T1000 (cell line): ENCODE data around the gene CHDH.
A peak's percentile ranks its signal among the peaks of the same experiment; 100 is the strongest.

ENCODE experiments used
- DNase-seq: peaks from one replicate; lab custom pipeline; 2025; ENCODE audit warnings: mixed read lengths; lab: John Stamatoyannopoulos, UW

Gene CHDH

DNA sequence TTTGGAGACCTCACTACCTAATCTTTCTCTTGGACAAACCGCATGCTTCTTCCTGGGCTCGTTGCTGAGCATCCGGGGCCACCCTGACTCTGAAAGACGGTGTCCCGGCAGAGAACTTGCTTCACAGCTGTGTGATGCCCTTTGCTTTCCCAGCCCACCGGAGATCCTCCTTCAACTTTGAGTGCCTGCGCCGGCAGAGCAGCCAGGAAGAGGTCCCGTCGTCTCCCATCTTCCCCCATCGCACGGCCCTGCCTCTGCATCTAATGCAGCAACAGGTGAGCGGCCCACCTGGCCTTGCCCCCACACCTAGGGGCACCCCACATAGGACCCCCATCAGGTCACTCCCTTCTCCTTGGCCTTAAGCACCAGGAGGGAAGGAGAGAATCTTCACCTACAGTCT, 37.7 kb downstream of the CHDH start:
- DNase-seq = no peak

DNA sequence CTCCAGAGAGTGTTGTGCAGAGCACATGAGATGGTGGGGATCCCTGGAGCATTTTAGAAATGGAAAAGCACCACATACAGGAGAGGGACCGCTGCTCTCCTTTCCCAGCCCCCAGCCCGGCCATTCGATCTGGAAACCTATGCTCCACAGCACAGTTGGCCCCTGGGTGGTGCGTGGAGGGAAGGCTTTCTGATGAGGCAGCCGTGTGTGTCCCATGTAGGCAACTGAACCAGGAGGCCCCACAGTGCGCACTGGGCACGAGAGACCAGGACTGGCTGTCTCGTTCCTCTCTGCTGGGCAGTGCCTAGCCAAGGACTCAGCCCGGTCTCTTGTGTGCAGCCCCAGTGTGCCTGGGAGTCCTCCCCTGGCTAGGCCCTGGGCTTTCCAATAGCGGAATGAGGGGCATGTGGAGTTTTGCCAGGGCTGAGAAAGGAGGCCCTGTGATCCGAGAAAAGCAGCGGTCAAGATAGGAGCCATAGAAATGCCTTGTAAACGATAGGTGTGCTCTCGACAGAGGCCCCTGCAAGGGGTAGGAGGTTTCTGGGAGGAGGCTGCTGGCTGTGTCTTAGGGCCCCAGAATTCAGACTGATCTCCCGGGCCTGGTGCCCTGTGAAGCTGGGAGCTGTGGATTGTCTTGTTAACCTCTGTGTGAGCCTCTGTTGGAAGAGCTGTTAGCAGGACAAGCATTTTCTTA, 39.0 kb downstream of the CHDH start:
- no peak for DNase-seq

DNA sequence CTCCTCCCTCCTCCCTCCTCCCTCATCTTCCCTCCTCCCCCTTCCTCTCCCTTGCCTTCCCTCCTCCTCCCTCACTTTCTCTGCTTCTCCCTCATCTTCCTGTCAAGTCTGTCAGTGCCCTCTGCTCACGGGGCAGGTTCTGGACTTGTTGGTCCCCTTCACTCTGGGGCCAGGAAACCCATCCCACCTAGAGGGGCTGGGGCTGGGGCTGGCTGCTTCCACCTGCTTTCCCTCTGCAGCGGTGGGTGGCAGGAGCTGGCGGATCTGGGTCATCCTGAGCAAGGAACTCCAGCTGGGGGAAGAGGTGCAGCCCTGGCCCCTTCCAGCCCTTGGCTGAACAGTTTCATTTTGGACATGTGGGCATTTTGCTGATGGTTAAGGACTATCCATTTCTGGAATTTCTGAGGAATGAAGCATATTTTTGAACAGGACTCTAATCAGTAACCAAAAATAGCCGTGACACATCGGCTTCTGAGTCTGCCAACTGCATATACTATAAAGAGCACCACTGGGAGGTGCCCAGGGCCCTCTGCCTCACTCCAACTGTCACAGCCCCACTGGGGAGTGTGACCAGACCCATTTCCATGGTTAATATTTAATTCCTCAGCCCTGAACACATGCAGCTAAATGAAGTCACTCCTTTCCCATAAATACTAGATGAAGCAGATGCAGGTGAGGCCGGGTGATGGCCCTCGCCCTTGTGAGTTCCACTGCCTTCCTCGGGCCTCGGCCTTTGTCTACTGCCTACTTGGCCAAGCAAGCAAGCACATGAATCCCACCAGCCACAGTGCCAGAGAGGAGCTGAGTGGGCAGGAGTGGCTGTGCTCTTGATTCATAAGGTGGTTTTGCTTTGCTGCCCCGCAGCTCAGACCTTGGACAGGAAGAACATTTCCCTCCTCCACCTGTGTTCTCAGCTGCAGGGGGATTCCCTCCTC, 39.8 kb downstream of the CHDH start:
- DNase-seq = no peak

DNA sequence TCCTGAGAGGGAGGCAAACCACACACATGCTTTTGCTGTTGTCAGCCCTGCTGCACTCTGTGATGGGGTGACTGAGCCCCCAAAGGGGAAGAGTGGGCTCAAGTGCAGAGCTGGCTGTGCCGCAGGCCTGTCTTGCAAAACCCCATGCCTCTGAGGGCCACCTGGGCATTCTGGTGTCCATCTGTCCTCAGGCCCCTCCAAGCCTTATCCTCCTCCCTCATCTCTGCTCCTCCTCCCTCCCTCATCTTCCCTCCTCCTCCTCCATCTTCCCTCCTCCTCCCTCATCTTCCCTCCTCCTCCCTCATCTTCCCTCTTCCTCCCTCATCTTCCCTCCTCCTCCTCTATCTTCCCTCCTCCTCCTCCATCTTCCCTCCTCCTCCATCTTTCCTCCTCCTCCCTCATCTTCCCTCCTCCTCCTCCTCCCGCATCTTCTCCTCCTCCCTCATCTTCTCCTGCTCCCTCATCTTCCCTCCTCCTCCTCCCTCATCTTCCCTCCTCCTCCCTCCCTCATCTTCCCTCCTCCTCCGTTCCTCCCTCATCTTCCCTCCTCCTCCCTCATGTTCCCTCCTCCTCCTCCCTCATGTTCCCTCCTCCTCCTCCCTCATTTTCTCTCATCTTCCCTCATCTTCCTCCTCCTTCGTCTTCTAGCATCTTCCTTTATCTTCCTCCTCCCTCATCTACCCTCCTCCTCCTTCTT, 40.6 kb downstream of the CHDH start:
- DNase-seq = no peak

DNA sequence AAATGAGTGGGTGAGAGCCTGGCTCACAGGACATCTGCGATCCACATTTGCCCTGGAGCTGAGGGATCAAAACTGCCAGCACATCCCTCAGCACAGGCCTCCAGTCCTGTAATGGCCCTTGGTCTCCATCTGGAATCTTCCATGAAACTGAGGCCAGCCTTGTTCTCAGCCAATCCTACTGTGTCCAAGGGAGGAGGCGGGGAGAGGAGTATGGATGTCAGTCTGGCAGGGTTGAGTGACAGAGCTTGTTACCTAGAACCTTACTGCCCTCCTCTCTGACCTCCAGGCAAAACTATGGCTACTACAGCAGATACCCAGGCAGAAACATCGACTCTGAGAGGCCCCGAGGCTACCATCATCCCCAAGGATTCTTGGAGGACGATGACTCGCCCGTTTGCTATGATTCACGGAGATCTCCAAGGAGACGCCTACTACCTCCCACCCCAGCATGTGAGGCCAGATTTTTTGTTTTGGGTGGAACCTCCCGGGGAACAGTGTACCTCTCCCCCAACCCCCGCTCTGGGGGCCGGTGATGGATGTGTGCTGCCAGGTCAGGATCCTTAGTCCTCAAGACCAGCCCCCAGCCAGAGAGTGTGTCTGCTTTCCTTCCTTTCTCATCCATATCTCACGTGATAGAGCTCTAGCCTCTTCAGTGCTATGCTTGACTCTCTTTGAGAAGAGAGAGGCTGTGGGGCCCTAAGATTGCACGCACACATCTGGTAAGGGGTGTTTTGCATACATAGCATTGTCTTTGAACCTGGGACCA, 41.3 kb downstream of the CHDH start:
- peak; percentile 46 for DNase-seq

DNA sequence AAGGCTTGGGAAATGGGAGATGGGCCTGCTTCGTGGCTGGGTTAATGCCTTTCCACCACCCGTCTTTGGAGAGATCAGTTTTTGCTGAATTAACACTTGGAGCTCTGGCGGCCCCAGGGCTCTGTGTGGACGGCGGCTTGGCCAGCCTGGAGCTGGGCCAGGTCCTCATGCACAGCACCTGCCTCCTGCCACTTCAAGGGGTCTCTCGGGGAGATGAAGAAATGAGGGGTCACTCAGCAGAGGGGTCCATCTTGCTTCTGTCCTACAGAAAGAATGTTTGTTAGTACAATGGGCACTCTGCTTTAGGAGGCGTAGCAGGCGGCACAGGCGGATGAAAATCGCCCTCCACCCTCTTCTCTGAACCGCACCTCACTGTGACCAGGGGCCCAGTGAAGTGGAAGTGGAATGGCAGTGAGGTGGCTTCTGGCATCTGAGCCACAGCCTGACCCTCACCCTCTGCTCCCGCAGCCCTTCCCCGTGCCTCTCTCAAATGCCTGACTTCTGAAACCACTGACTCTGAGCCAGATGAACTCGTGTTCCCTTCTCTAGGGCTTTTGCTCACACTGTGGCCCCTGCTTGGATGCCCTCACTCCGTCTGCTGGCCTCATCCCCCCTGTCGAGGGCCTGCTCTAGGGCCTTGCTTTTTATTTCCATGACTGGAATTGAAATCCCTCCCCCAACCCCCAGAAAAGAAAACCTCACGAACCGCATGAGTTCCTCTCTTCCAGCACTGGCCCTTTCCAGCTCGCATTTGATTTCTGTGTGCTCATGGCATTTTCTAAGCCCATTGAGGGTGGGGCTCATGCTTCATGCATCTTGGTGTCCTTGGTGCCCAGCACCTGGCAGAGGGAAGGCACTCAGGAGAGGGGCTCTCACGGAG, 42.2 kb downstream of the CHDH start:
- DNase-seq = no peak

DNA sequence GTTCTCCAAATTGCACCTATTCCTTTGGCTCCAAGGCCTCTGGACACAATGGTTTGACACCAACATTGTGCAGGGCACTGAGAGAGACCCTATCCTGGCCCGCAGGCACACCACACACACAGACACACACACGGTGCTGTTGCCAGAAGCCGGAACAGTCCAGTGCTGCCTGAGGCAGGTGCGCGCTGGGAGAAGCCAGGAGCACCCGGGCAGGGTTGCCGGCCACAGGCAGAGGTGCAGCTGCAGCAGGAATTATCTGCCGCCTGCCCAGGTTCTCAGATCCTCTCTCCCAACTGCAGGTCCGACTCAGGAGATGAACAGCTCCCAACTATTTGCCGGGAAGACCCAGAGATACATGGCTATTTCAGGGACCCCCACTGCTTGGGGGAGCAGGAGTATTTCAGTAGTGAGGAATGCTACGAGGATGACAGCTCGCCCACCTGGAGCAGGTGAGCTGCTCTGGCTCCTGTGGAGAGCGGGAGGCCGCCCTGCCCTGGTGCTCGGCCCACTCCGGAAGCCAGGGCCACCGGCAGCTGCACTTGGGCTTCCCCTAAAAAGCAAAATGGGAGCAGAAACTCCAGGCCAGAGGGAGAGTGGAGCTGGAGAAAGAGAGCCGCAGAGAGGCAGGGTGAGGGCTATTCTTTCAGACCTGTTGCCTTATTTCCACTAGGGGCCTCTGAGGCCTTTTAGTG, 42.9 kb downstream of the CHDH start:
- DNase-seq = no peak

DNA sequence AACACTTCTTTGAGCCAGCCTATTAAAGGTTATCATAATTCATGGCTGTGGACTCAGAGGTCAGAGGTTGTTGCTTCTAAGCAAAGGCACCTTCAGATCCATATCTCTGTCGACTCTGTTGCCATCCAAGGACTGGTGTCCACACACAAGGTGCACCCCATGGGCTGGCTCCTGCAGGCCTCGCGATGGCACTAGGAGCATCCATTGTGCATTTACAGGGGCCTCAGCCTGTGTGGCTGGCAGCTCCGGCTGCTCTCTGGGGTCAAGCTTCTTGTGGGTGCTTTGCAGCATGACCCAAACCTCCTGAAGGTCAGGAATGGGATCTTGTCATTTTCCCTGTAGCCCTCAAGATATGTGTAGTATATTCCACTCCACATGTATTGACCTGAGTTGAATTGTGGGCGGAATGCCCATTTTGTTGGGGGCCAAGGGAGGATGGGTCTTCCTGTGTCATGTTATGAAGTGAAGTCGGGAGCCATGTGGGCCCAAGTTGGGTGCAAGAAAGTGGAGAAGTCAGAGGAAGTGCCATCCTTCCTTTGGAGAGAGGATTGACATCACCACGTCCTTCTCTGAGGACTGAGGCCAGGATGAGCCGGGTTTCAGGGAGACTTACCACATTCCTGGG, 43.9 kb downstream of the CHDH start:
- DNase-seq = no peak

DNA sequence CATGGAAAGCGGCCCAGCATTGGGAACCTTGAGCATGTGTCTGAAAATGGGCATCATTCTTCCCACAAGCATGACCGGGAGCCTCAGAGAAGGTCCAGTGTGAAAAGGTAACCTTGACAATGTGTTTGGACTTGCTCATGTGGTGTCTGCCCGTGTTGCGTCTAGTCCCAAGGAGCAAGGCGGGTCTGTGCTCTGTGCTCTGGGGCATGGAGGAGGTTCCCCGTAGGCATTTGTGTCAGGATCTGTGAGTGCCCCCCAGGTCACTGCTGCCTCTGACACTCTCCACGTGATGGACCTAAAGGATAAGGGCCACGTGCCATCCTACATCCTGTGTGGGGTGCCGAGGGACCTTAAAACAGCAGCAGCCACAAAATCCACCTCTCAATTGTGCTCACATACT, 44.9 kb downstream of the CHDH start:
- no peak for DNase-seq

DNA sequence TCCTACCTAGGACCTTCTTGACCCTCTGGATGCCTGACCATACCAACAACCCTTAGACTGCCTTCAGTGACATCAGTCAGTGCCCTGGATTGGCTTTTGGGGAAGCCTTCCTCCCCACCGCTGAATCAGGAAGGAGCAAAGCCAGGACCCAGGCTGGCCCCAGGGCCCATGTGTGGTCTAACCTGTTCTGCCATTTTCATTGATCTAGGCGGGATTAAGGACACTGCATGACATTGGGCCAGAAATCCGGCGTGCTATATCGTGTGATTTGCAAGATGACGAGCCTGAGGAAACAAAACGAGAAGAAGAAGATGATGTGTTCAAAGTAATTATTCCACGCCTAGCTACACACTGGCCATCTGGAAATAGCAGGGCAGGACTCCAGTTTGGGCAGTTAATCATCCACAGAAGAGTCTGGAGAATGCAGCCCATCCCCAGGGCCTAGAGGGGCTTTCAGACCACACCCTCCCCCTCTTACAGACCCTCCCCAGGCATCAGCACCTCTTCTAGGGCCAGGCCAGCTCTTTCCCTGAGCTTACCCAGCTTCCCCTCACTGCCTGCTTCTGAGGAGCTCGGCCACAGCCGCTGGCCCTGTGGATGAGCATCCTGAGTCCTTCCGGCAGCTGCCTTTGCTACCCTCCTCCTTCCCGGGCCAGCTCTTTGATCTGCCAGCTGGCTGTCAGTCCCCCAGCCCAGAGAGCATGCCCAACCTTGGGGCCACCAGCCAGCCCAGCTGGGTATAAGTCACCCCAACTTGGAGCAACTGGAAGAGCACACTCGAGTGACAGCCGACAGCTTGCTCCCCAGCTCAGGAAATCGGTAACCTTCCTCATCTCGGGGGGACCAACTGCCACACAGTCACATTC, 45.9 kb downstream of the CHDH start:
- DNase-seq = no peak

DNA sequence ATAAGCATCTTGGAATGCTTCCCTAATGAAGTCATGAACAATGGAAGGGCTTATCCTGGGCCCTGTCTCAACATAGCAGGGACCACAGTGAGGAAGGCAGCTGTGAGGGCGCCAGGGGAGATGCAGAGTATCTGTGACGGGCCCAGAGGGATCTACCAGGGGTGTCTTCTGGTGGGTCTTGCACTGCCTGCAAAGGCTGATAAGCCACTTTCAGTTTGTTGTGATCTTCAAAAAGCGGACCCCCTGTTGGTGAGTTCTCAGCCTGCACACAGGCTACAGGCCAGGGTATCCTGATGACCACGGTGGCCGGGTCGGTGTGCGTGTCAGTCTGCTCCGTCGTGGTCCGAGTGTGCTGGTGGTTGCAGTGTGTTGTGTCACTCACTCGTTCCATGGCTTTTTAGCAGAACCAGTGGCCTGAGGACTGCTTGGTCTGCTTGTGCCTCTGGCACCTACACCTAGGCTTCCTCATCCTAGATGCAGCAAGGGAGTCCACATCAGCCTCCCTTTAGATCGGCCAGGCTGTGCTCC, 46.8 kb downstream of the CHDH start:
- no peak for DNase-seq

DNA sequence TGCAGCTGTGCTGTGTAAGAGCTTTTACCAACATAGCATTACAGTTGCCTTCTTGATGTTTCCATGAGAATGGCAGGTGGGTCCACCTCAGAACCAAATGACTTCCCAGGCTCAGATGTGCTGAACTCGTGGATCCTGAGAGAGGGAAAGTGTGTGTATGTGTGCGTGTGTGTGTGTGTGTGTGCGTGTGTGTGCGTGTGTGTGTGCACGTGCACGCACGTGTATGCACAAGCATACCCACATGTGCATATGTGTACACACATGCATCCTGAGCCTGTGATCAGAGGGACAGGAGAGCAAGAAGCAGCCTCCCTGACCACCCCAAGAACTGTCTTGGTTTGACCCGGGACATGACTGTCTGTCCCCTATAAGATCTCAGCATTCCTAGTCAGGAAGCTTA, 48.1 kb downstream of the CHDH start:
- no peak for DNase-seq

DNA sequence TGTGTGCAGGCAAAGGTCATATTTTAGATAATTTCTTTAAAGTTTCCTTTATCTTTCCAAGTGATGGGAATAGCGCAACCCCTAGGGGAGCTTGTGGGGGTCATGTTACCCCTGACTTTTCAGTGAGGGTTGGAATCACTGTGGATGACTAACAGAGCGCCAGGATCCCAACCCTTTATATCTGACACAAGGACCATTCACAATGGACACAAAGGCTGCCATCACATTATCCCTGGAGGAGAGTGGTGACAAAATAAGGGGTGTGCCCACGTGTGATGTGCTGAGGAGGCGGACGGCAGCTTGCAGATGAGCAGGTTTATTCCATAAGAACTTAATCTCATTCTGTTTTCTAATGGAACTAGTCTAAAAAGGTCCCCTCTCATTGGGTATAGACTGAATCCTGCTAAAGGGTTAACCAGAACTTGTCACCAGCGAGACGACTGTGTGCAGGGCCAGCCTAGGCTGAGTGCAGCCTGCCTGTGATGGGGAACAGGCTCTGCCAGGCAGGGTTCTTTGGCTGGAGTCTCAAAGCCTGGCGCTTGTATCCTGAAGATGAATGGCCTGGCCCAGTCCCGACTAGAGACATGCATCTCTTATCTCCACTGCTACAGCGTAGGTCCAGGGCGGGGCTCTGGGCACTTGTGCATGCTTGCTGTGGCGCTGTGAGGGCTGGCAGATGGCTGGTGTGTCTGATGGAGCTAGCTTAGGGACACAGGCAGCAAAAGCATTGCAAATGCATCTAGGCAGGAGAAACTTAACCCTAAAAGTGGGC, 50.2 kb downstream of the CHDH start:
- DNase-seq = no peak

DNA sequence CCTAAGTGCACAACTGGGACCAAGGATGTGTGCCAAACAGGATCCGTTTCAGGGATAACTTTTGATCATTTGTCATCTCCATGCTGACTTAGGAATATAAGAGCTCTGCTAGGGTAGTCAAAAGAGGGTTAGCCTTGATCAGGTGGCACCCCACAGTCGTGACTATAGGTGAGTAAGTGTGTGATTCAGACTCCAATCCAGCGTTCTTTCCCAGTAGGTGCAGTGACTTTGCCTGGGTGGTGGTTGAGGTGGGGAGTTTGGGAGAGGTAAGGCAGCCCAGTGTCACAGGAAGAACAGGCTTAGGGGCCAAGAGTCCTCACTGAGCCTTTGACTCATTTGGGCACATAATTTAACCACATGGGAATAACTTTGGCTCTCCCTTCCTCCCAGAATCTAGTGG, 51.0 kb downstream of the CHDH start:
- DNase-seq = no peak

DNA sequence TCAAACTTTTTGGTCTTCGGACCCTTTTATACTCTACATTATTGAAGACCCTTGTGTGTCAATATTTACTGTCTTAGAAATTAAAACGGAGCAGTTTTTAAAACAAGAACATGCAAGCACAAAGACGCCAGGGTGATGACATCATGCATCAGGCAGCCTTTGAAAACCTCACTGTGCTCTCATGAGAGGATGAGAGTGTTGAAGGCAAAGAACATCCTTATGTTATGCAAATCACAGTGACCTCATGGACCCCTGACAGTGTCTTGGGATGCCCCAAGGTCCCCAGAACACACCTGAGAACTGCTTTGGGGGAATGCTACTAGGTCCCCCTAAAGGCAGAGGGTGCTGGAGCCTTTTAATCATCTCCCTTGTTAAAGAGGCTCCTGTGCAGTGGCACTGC, 51.6 kb downstream of the CHDH start:
- DNase-seq = no peak

DNA sequence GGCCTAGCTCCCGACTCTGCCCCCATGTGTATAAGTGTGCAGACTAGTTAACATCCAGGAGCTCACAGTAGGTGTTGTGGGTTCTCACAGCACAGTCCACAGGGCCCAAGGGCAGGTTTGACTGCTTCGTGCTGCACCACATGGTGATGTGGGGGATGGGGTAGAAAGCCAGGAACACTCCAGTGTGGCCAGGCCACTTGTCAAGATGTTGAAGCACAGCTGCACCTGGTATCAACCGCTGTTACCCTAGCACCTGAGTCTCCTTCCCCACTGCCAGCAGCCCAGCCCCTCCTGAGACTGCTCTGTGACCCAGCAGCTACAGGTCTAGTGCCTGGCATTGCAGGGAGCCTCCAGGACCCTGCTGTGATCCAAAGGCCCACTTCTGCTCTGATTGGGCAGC, 53.4 kb downstream of the CHDH start:
- no peak for DNase-seq

DNA sequence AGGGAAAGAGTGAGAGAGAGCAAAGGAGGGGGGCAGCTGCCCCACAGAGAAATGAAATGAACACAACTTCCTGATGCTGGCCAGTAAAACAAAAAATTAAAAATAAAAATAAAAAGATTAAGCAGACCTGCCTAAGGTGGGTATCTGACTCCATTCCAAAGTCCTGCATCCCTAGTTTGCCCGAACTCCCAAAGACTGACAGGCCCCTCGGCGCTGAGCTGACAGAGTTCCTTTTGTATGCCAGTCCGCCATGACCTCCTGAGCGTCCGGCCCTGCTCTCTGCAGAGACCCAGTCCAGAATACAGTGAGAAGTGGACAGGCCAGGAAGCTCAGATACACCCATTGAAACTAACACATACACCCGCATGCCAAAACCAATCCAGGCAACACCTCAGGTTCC, 54.9 kb downstream of the CHDH start:
- no peak for DNase-seq

DNA sequence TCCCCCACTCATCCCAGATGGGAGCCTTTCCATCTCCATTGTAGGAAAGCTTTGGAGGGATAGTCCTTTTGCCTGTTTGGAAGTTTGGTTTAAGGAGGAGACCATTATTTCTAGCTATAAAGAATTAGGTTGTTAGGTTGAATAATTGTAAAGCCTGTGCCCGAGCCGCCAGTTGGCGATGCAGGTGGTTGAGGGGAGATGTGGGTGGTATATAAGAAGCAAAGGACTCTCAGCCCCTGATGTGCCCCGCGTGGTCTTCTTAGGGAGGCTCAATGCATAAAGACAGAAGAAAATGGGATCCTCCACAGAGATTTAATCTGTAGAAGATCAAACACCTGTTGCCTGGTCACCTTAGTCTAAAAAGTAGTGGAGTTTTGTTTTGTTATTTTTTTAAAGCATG, 55.7 kb downstream of the CHDH start:
- DNase-seq = no peak
